GM12873 (cell line): ENCODE data around the gene CABLES1.

Source experiments
- CTCF ChIP-seq: IDR thresholded peaks from 2 replicates; pipeline ENCODE4 v1.5.1; 2012; ENCODE audit warnings: low read depth, mild to moderate bottlenecking, moderate library complexity, low read length, control low read depth; ENCODE audit not compliant: insufficient read depth; ENCODE audit errors: missing control alignments

Gene CABLES1

GRCh38 chr18:23265682-23266399 lies 130.6 kb downstream of the CABLES1 start:
- no peak for TF ChIP-seq CTCF

GRCh38 chr18:23266717-23267446 lies 131.6 kb downstream of the CABLES1 start:
- TF ChIP-seq CTCF: no peak

GRCh38 chr18:23267447-23267776 lies 132.1 kb downstream of the CABLES1 start:
- no peak for TF ChIP-seq CTCF

- TF ChIP-seq CTCF: no peak
Observed at GRCh38 chr18:23268641-23269040, 133.4 kb downstream of the CABLES1 start.

GRCh38 chr18:23269928-23270327 lies 134.6 kb downstream of the CABLES1 start:
- TF ChIP-seq CTCF: no peak

GRCh38 chr18:23270986-23271680 lies 135.8 kb downstream of the CABLES1 start:
- no peak for TF ChIP-seq CTCF

- TF ChIP-seq CTCF: no peak
Observed at GRCh38 chr18:23272498-23273232, 137.4 kb downstream of the CABLES1 start.
